ENCODE measurements around the gene RAB4B. TPM values are rescaled to one million over a fixed set of nuclear protein-coding genes. Genes with fewer than 3 reads are reported as not detected.

Gene RAB4B
- total RNA-seq, 1 experiment from 2014 or later, result 26.4 TPM

Other genes with a start within 250 kb of the RAB4B start
- gene SHKBP1, start 201.4 kb upstream of the RAB4B start, total RNA-seq (2014; rRNA removed; shearing (Covaris generic)), result 52.3 and 58.2 TPM in 2 replicates
- 54.6 and 83.1 TPM in 2 replicates for gene LTBP4, start 176.9 kb upstream of the RAB4B start, total RNA-seq (2014; rRNA removed; shearing (Covaris generic))
- 18.3 and 23.1 TPM in 2 replicates for gene NUMBL, start 87.6 kb upstream of the RAB4B start, total RNA-seq (2014; rRNA removed; shearing (Covaris generic))
- gene COQ8B, start 61.4 kb upstream of the RAB4B start, total RNA-seq (2014; rRNA removed; shearing (Covaris generic)), result 73.8 and 82.7 TPM in 2 replicates
- 10.5 and 14.0 TPM in 2 replicates for gene ITPKC, start 61.1 kb upstream of the RAB4B start, total RNA-seq (2014; rRNA removed; shearing (Covaris generic))
- 3.1 and 4.7 TPM in 2 replicates for gene ACTMAP, start 27.8 kb upstream of the RAB4B start, total RNA-seq (2014; rRNA removed; shearing (Covaris generic))
- gene SNRPA, start 27.0 kb upstream of the RAB4B start, total RNA-seq (2014; rRNA removed; shearing (Covaris generic)), result 440 and 502 TPM in 2 replicates
- not detected in 2 replicates for gene MIA, start 2.7 kb upstream of the RAB4B start, total RNA-seq (2014; rRNA removed; shearing (Covaris generic))
- gene EGLN2, start 20.9 kb downstream of the RAB4B start, total RNA-seq (2014; rRNA removed; shearing (Covaris generic)), result 110 and 148 TPM in 2 replicates
- gene CYP2A6, start 72.2 kb downstream of the RAB4B start, total RNA-seq (2014; rRNA removed; shearing (Covaris generic)), result not detected in 2 replicates
- gene CYP2A7, start 104.0 kb downstream of the RAB4B start, total RNA-seq (2014; rRNA removed; shearing (Covaris generic)), result not detected in 2 replicates
- gene CYP2B6, start 213.0 kb downstream of the RAB4B start, total RNA-seq (2014; rRNA removed; shearing (Covaris generic)), result 16.0 and 22.4 TPM in 2 replicates